ENCODE results near the gene KDM3A. TPM values are rescaled to one million over a fixed set of nuclear protein-coding genes. Genes with fewer than 3 reads are reported as not detected.

The KDM3A gene
- total and polyA plus RNA-seq, 10 of the 15 experiments (the other 5 are each of a cell fraction or from before 2014, with no cell fraction given) = 3.8 to 102 (median 11.1) TPM

GRCh38 chr2:86482034-86482433 lies 40.9 kb downstream of the KDM3A start:
- Histone ChIP-seq H4K20me1 (ENCODE audit: control insufficient read depth, insufficient read depth) (no peaks in the 10 kb centered on the region; the same call in 1 of the 2 replicates), H3K9ac (ENCODE audit: control insufficient read depth, insufficient read depth, low read length) (no peak overlapping the region), H3K9me3 (replicated peaks; ENCODE audit: control insufficient read depth, insufficient read depth, low read length) (no peaks in the 10 kb centered on the region), H2AFZ (ENCODE audit: control insufficient read depth, low read depth, low read length) (no peak overlapping the region), H3K4me3 (no peak overlapping the region), H3K79me2 (ENCODE audit: control insufficient read depth, insufficient read depth, low read length) (no peaks in the 10 kb centered on the region), H3K4me1 (ENCODE audit: control insufficient read depth, insufficient read depth, low read length) (no peaks in the 10 kb centered on the region), H3K27me3 (replicated peaks in 1 of 2; ENCODE audit: control insufficient read depth in 2 of 2, insufficient read depth in 2 of 2, low read length in 1 of 2) (no peaks in the 10 kb centered on the region), H3K4me2 (ENCODE audit: control insufficient read depth, insufficient read depth) (no peak overlapping the region), H3K36me3 (ENCODE audit: control insufficient read depth in 2 of 2, insufficient read depth in 2 of 2, low read length in 1 of 2) (peaks cover 14 to 58% of the 10 kb centered on the region in 2 experiments), H3K27ac (ENCODE audit: control insufficient read depth, insufficient read depth) (no peak overlapping the region)
- POLR2A ChIA-PET = no interaction called here
- SMC1A ChIA-PET (ENCODE audit: uncharacterized antibody, unreplicated experiment) = interaction anchor here (0.6 kb wide), 1 partner anchor 26 kb away, joined by 4 read pairs; no protein-coding TSS in a partner anchor
- no TSS peak for BruUV-seq (replicated peaks)
- CTCF ChIA-PET = no interaction called here
- RAD21 ChIA-PET (ENCODE audit: unreplicated experiment) = interaction anchor here (0.6 kb wide), 1 partner anchor 469 kb away, joined by 3 read pairs; no protein-coding TSS in a partner anchor
- in situ Hi-C loops (cut with MboI) (no loop called here), intact Hi-C loops (cut with micrococcal nuclease; ENCODE audit: unreplicated experiment) (no loop called here)
- TF ChIP-seq REST (IDR thresholded peaks at IDR 0.05; ENCODE audit: low read depth, low read length) (no peak), PAX5 (IDR thresholded peaks at IDR 0.05; ENCODE audit: borderline replicate concordance, low read depth, low read length) (no peak), TBL1XR1 (IDR thresholded peaks at IDR 0.05; ENCODE audit: low read depth, low read length) (no peak), CREB1 (IDR thresholded peaks at IDR 0.05; ENCODE audit: low read depth) (no peak), HSF1 (IDR thresholded peaks at IDR 0.05; ENCODE audit: low read depth, low read length) (no peak), CHD1 (IDR thresholded peaks at IDR 0.05; ENCODE audit: low read depth, low read length) (no peak), SMC3 (IDR thresholded peaks at IDR 0.05; ENCODE audit: borderline replicate concordance, low read length) (no peak), RAD21 (IDR thresholded peaks at IDR 0.05; ENCODE audit: insufficient read depth, low read depth, low read length) (no peak), ZSCAN29 (IDR thresholded peaks at IDR 0.05) (no peak)
- ATAC-seq (no peak), FAIRE-seq (no peak), DNase-seq (ENCODE audit: low read depth, low spot score) (no peak)
- 68% methylated on average over 3 of the region's 3 CpGs for whole genome bisulfite sequencing (ENCODE audit: insufficient coverage, insufficient replicate concordance, low lambda C conversion rate, missing lambda C conversion rate)
